HEK293T (cell line): ENCODE data around the gene WDR93.

Source experiments
- CTCF ChIA-PET: fragments of 350-600 bp; formaldehyde crosslinking; extraction: SDS; loops from one replicate; lab custom pipeline; 2021; ENCODE audit warnings: antibody characterized with exemption, inconsistent platforms; lab: Yijun Ruan, JAX
- POLR2A ChIA-PET: fragments of 350-600 bp; formaldehyde crosslinking; extraction: SDS; loops from one replicate; lab custom pipeline; 2020; ENCODE audit warnings: antibody characterized with exemption, inconsistent platforms; lab: Yijun Ruan, JAX
- DNase-seq: peaks from one replicate; pipeline ENCODE4 v3.0.0; 2012; ENCODE audit warnings: mixed read lengths; ENCODE audit errors: extremely low spot score
- ARNT ChIP-seq: fragments of 450-650 bp; IDR thresholded peaks from 2 replicates; pipeline ENCODE4 v1.6.1; 2017; ENCODE audit warnings: mild to moderate bottlenecking
- BHLHE40 ChIP-seq: fragments of 450-650 bp; IDR thresholded peaks from 2 replicates; pipeline ENCODE4 v1.6.1; 2016; ENCODE audit warnings: mild to moderate bottlenecking, moderate library complexity, borderline replicate concordance
- CTBP1 ChIP-seq: fragments of 450-650 bp; IDR thresholded peaks from 2 replicates; pipeline ENCODE4 v1.6.1; 2016; ENCODE audit warnings: borderline replicate concordance
- ELF4 ChIP-seq: fragments of 450-650 bp; IDR thresholded peaks from 2 replicates; pipeline ENCODE4 v1.6.1; 2017; ENCODE audit warnings: antibody characterized with exemption
- FOXA1 ChIP-seq: fragments of 450-650 bp; IDR thresholded peaks from 2 replicates; pipeline ENCODE4 v1.6.1; 2016; ENCODE audit warnings: mild to moderate bottlenecking
- FOXK2 ChIP-seq: fragments of 450-650 bp; IDR thresholded peaks from 2 replicates; pipeline ENCODE4 v1.6.1; 2016; ENCODE audit warnings: mild to moderate bottlenecking
- FOXM1 ChIP-seq: fragments of 450-650 bp; IDR thresholded peaks from 2 replicates; pipeline ENCODE4 v1.6.1; 2017; ENCODE audit warnings: mild to moderate bottlenecking, borderline replicate concordance
- HDGF ChIP-seq: fragments of 450-650 bp; IDR thresholded peaks from 2 replicates; pipeline ENCODE4 v1.6.1; 2017; ENCODE audit warnings: antibody characterized with exemption, borderline replicate concordance
- L3MBTL2 ChIP-seq: fragments of 450-650 bp; conservative IDR thresholded peaks from 2 replicates; pipeline ENCODE4 v1.6.1; 2016; ENCODE audit warnings: mild to moderate bottlenecking
- LEF1 ChIP-seq: fragments of 450-650 bp; IDR thresholded peaks from 2 replicates; pipeline ENCODE4 v1.6.1; 2017; ENCODE audit warnings: mild to moderate bottlenecking, borderline replicate concordance
- NFRKB ChIP-seq: fragments of 450-650 bp; IDR thresholded peaks from 2 replicates; pipeline ENCODE4 v1.6.1; 2016; ENCODE audit warnings: mild to moderate bottlenecking, moderate library complexity
- PKNOX1 ChIP-seq: fragments of 450-650 bp; IDR thresholded peaks from 2 replicates; pipeline ENCODE4 v1.6.1; 2016
- SP1 ChIP-seq: fragments of 450-650 bp; IDR thresholded peaks from 2 replicates; pipeline ENCODE4 v1.6.1; 2017
- SUZ12 ChIP-seq: fragments of 450-650 bp; IDR thresholded peaks from 2 replicates; pipeline ENCODE4 v1.6.1; 2016; ENCODE audit warnings: mild to moderate bottlenecking
- TARDBP ChIP-seq: fragments of 450-650 bp; IDR thresholded peaks from 2 replicates; pipeline ENCODE4 v1.6.1; 2016
- ZNF384 ChIP-seq: fragments of 450-650 bp; IDR thresholded peaks from 2 replicates; pipeline ENCODE4 v1.6.1; 2016

WDR93 gene

GRCh38 chr15:89777073-89777751 is 86.6 kb downstream of the WDR93 start:
- ChIA-PET POLR2A (no interaction called here), CTCF (interaction anchor here (0.7 to 1.5 kb wide), 2 partner anchors 17 to 97 kb away, joined by 3 read pairs; no protein-coding TSS in a partner anchor)
- DNase-seq: no peak
- TF ChIP-seq SP1: no peak
- no peak for TF ChIP-seq LEF1
- no peak for TF ChIP-seq NFRKB
- TF ChIP-seq FOXK2: no peak
- TF ChIP-seq PKNOX1: no peak
- TF ChIP-seq L3MBTL2: no peak
- TF ChIP-seq ELF4: no peak
- TF ChIP-seq FOXM1: no peak
- no peak for TF ChIP-seq TARDBP
- no peak for TF ChIP-seq SUZ12
- TF ChIP-seq CTBP1: no peak
- no peak for TF ChIP-seq ZNF384
- no peak for TF ChIP-seq BHLHE40
- no peak for TF ChIP-seq HDGF
- TF ChIP-seq ARNT: no peak
- TF ChIP-seq FOXA1: no peak

GRCh38 chr15:89777782-89778380 is 87.3 kb downstream of the WDR93 start:
- CTCF ChIA-PET: interaction anchor here (0.6 to 1.5 kb wide), 3 partner anchors 18 to 169 kb away, joined by 3 to 5 read pairs (median 3); no protein-coding TSS in a partner anchor
- no peak for DNase-seq
- POLR2A ChIA-PET: no interaction called here
- TF ChIP-seq FOXK2 (no peak), FOXA1 (no peak), LEF1 (no peak), FOXM1 (no peak), CTBP1 (no peak), ARNT (no peak), ZNF384 (no peak), TARDBP (no peak), HDGF (no peak), BHLHE40 (no peak), L3MBTL2 (no peak), SP1 (no peak), NFRKB (no peak), ELF4 (no peak), PKNOX1 (no peak), SUZ12 (no peak)

- ChIA-PET CTCF (interaction anchor here (0.7 kb wide), 1 partner anchor 132 kb away, joined by 5 read pairs; no protein-coding TSS in a partner anchor), POLR2A (no interaction called here)
- TF ChIP-seq ELF4 (no peak), ARNT (no peak), NFRKB (no peak), LEF1 (no peak), ZNF384 (no peak), TARDBP (no peak), FOXM1 (no peak), BHLHE40 (no peak), FOXK2 (no peak), PKNOX1 (no peak), L3MBTL2 (no peak), HDGF (no peak), SP1 (no peak), SUZ12 (no peak), FOXA1 (no peak), CTBP1 (no peak)
- no peak for DNase-seq
Observed at GRCh38 chr15:89778861-89779260, 88.2 kb downstream of the WDR93 start.

- no peak for DNase-seq
- CTCF ChIA-PET: interaction anchor here (1.7 kb wide), 1 partner anchor 20 kb away, joined by 4 read pairs; no protein-coding TSS in a partner anchor
- POLR2A ChIA-PET: no interaction called here
- TF ChIP-seq SUZ12: no peak
- no peak for TF ChIP-seq TARDBP
- no peak for TF ChIP-seq CTBP1
- TF ChIP-seq NFRKB: no peak
- no peak for TF ChIP-seq FOXA1
- TF ChIP-seq PKNOX1: no peak
- TF ChIP-seq ARNT: no peak
- TF ChIP-seq ELF4: no peak
- TF ChIP-seq FOXM1: no peak
- TF ChIP-seq ZNF384: no peak
- no peak for TF ChIP-seq LEF1
- TF ChIP-seq FOXK2: no peak
Observed at GRCh38 chr15:89780601-89781000, 90.0 kb downstream of the WDR93 start.

GRCh38 chr15:89781055-89781454 is 90.4 kb downstream of the WDR93 start:
- CTCF ChIA-PET: interaction anchor here (1.7 kb wide), 1 partner anchor 20 kb away, joined by 4 read pairs; no protein-coding TSS in a partner anchor
- no peak for DNase-seq
- POLR2A ChIA-PET: no interaction called here
- TF ChIP-seq FOXK2: no peak
- TF ChIP-seq BHLHE40: no peak
- no peak for TF ChIP-seq PKNOX1
- TF ChIP-seq ZNF384: no peak
- no peak for TF ChIP-seq HDGF
- TF ChIP-seq L3MBTL2: no peak
- TF ChIP-seq FOXM1: no peak
- no peak for TF ChIP-seq SP1
- no peak for TF ChIP-seq CTBP1
- TF ChIP-seq LEF1: no peak
- TF ChIP-seq NFRKB: no peak
- TF ChIP-seq TARDBP: no peak
- TF ChIP-seq ARNT: no peak
- TF ChIP-seq FOXA1: no peak
- TF ChIP-seq SUZ12: no peak
- TF ChIP-seq ELF4: no peak
